Motor neuron (in vitro differentiated cells): Measurements from ENCODE around the gene ZNF83. TPM values are rescaled to one million over a fixed set of nuclear protein-coding genes. Genes with fewer than 3 reads are reported as not detected.
"Not testable (repeated sequence)": the region's sequence is repeated elsewhere in the genome, so short reads cannot be mapped to it uniquely, and the experiment has no call there.

ENCODE experiments used
- ATAC-seq, 8 experiments: fragments of 200-7000 bp; cut with Tn5 transposase; replicated peaks in 6 of 8; 2 replicates each; pipeline ENCODE4 v1.8.0; 2021; ENCODE audit warnings: mild to moderate bottlenecking in 8 of 8, moderate library complexity in 8 of 8
- H3K27ac ChIP-seq, 2 donors: fragments of 250-450 bp; sonication (Bioruptor Pico); 2 replicates each; pipeline ENCODE4 v1.9.0; 2021; ENCODE audit warnings: antibody characterized with exemption in 2 of 2, mild to moderate bottlenecking in 2 of 2, moderate library complexity in 1 of 2
- H3K4me1 ChIP-seq, 2 donors: fragments of 250-450 bp; sonication (Bioruptor Pico); replicated peaks in 1 of 2; 2 replicates each; pipeline ENCODE4 v1.6.1; 2021; ENCODE audit warnings: antibody characterized with exemption in 2 of 2, mild to moderate bottlenecking in 2 of 2, moderate library complexity in 1 of 2
- H3K4me3 ChIP-seq, 5 donors: fragments of 250-450 bp; sonication (Bioruptor Pico); 2 replicates each; pipeline ENCODE4 v1.9.0; 2021; ENCODE audit warnings: antibody characterized with exemption in 5 of 5, mild to moderate bottlenecking in 5 of 5, moderate library complexity in 4 of 5
- WGBS, 10 experiments: fragments of 450-650 bp; shearing (Covaris generic); methylation state at CpG; one replicate each; pipeline ENCODE4 v1.0.0; 2022; 5-methylcytosine and 5-hydroxymethylcytosine counted together
- in situ Hi-C, 9 experiments: fragments of 400-800 bp; cut with MboI; loops; one replicate each; pipeline ENCODE4 v1.15.0; 2021; ENCODE audit warnings: low sequenced_read_pairs in 9 of 9, low pct_unique_long_range_greater_than_20kb in 2 of 9; ENCODE audit not compliant: unreplicated experiment in 9 of 9
- total RNA-seq, 8 experiments: library from RNA; unstranded; fragments of 300-600 nt; gene quantifications; 2 replicates each; pipeline versions ENCODE4 v1.2.3 to v1.2.4, GENCODE V29; 2022

Gene ZNF83
- total RNA-seq, 8 experiments from 2014 or later = 27.7 to 163 (median 90.0) TPM

GRCh38 chr19:52590728-52591127 lies 47.4 kb downstream of the ZNF83 start:
- 83 to 100% (median 91%) methylated on average over 1 to 3 of the region's 5 CpGs; no CpG with 5 or more reads in 6 of the 10 experiments for WGBS, 10 experiments
- no peaks in the 10 kb centered on the region for H3K4me1 ChIP-seq
- ATAC-seq = peak in 1 of 8 experiments; percentile 41
- no peak overlapping the region for H3K4me3 ChIP-seq
- in situ Hi-C loops = no loop called here
- no peak overlapping the region for H3K27ac ChIP-seq

- in situ Hi-C loops = no loop called here
- 90 to 100% (median 93%) methylated on average over 1 to 6 of the region's 6 CpGs; no CpG with 5 or more reads in 4 of the 10 experiments for WGBS, 10 experiments
- no peak overlapping the region for H3K27ac ChIP-seq
- no peak overlapping the region for H3K4me3 ChIP-seq
- ATAC-seq = no peak
- no peaks in the 10 kb centered on the region for H3K4me1 ChIP-seq
Observed at GRCh38 chr19:52585604-52586003, 52.6 kb downstream of the ZNF83 start.

- WGBS, 10 experiments = 93 to 100% (median 100%) methylated on average over 1 to 16 of the region's 39 CpGs; no CpG with 5 or more reads in 7 of the 10 experiments
- in situ Hi-C loops = no loop called here
- Histone ChIP-seq H3K4me3 (no peak overlapping the region), H3K27ac (no peak overlapping the region), H3K4me1 (no peaks in the 10 kb centered on the region)
- no peak for ATAC-seq
Observed at GRCh38 chr19:52584736-52585440, 53.3 kb downstream of the ZNF83 start.

GRCh38 chr19:52570000-52570861 lies 67.9 kb downstream of the ZNF83 start, which contains the start of gene ZNF701:
Gene ZNF701 (plus strand): TSS chr19:52570287. CDS start chr19:52574148, 3,861 bp downstream.
- Histone ChIP-seq H3K4me3 (peak within 1 kb of the TSS; percentile 51 to 90 (median 82)), H3K4me1 (peaks cover 0 to 5% of the 10 kb centered on the region in 2 donors), H3K27ac (peak within 1 kb of the TSS; percentile 46 to 50)
- WGBS, 10 experiments = 1 to 10% (median 3%) methylated on average over 2 to 28 of the region's 57 CpGs; no CpG with 5 or more reads in 6 of the 10 experiments
- in situ Hi-C loops = no loop called here
- peak; percentile 96 to 98 (median 97) for ATAC-seq

GRCh38 chr19:52569638-52569999 lies 68.5 kb downstream of the ZNF83 start:
- H3K27ac ChIP-seq = peak overlapping the region; percentile 46 to 50
- peak overlapping the region; percentile 51 to 90 (median 82) for H3K4me3 ChIP-seq
- ATAC-seq = peak; percentile 38 to 81 (median 76)
- WGBS, 10 experiments = 3 to 20% (median 13%) methylated on average over 2 to 7 of the region's 13 CpGs; no CpG with 5 or more reads in 4 of the 10 experiments
- in situ Hi-C loops, H3K4me1 ChIP-seq: not testable (repeated sequence)

- WGBS, 10 experiments = 87 to 100% (median 96%) methylated on average over 1 to 7 of the region's 14 CpGs; no CpG with 5 or more reads in 2 of the 10 experiments
- no peak overlapping the region for H3K27ac ChIP-seq
- H3K4me3 ChIP-seq = no peak overlapping the region
- ATAC-seq = no peak
- in situ Hi-C loops = no loop called here
- H3K4me1 ChIP-seq = peaks cover 0 to 5% of the 10 kb centered on the region in 2 donors
Observed at GRCh38 chr19:52567921-52568320, 70.2 kb downstream of the ZNF83 start.

GRCh38 chr19:52566588-52566987 lies 71.6 kb downstream of the ZNF83 start:
- no peak overlapping the region for H3K4me3 ChIP-seq
- peaks cover 0 to 5% of the 10 kb centered on the region in 2 donors for H3K4me1 ChIP-seq
- in situ Hi-C loops = no loop called here
- WGBS, 10 experiments = 48 to 100% (median 80%) methylated on average over 1 to 2 of the region's 2 CpGs; no CpG with 5 or more reads in 1 of the 10 experiments
- no peak for ATAC-seq
- H3K27ac ChIP-seq = no peak overlapping the region

- Histone ChIP-seq H3K4me1 (peaks cover 0 to 5% of the 10 kb centered on the region in 2 donors), H3K4me3 (no peak overlapping the region), H3K27ac (no peak overlapping the region)
- no peak for ATAC-seq
- in situ Hi-C loops = no loop called here
- 69 to 100% (median 92%) methylated on average over 1 to 6 of the region's 6 CpGs; no CpG with 5 or more reads in 1 of the 10 experiments for WGBS, 10 experiments
Observed at GRCh38 chr19:52566121-52566520, 72.0 kb downstream of the ZNF83 start.

Other genes with a start within 250 kb of the ZNF83 start
- gene ZNF528, start 240.5 kb downstream of the ZNF83 start, total RNA-seq = 10 to 100 TPM in 7 of 8 experiments, 1 to 10 TPM in 1; 6.8 to 61.4 (median 35.1) TPM
- gene ZNF534, start 209.2 kb downstream of the ZNF83 start, total RNA-seq = under 1 TPM in 6 of 8 experiments, not detected in 2; 0.05 to 0.78 (median 0.22) TPM
- 1 to 10 TPM in 2 of 8 experiments, under 1 TPM in 6; 0.11 to 7.5 (median 0.47) TPM for gene ZNF578, start 184.8 kb downstream of the ZNF83 start, total RNA-seq
- 10 to 100 TPM; 10.9 to 19.7 (median 14.3) TPM for gene ZNF808, start 110.7 kb downstream of the ZNF83 start, total RNA-seq
- 10 to 100 TPM in 2 of 8 experiments, 1 to 10 TPM in 6; 6.2 to 15.0 (median 9.5) TPM for gene ZNF701, start 68.1 kb downstream of the ZNF83 start, total RNA-seq
- 10 to 100 TPM in 4 of 8 experiments, 1 to 10 TPM in 4; 8.5 to 23.5 (median 10.1) TPM for gene ZNF611, start 96.7 kb upstream of the ZNF83 start, total RNA-seq
- 10 to 100 TPM in 1 of 8 experiments, 1 to 10 TPM in 5, under 1 TPM in 2; 0.55 to 10.8 (median 2.1) TPM for gene ZNF600, start 148.4 kb upstream of the ZNF83 start, total RNA-seq
- 10 to 100 TPM; 10.8 to 39.0 (median 14.3) TPM for gene ZNF28, start 183.3 kb upstream of the ZNF83 start, total RNA-seq
- gene ZNF468, start 219.3 kb upstream of the ZNF83 start, total RNA-seq = 10 to 100 TPM in 7 of 8 experiments, 1 to 10 TPM in 1; 8.2 to 29.5 (median 20.1) TPM